ENCODE data around the gene FGFR3.

DNA sequence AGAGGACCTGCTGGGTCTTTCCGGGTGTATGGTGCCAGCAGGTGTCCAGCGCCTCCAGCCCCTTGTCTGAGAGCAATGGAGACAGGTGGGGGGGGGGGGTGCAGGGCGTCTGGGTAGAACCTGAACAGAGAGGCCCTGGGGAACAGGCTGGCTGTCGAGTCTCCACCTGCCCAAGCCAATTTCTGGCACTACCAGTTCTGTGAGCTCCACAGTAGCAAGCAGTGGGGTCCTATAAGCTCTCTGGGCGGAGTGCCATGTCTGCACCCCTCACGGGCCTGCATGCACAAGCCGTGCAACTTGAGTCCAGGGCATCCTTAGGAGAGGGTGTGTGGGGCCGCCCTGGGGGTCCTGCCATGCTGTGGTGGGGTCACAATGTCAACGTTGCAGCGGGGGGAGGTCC is 10.1 kb upstream of the FGFR3 start:
- TF ChIP-seq POLR2A (IDR thresholded peaks at IDR 0.05): no peak
- TF ChIP-seq, protein P1, sequence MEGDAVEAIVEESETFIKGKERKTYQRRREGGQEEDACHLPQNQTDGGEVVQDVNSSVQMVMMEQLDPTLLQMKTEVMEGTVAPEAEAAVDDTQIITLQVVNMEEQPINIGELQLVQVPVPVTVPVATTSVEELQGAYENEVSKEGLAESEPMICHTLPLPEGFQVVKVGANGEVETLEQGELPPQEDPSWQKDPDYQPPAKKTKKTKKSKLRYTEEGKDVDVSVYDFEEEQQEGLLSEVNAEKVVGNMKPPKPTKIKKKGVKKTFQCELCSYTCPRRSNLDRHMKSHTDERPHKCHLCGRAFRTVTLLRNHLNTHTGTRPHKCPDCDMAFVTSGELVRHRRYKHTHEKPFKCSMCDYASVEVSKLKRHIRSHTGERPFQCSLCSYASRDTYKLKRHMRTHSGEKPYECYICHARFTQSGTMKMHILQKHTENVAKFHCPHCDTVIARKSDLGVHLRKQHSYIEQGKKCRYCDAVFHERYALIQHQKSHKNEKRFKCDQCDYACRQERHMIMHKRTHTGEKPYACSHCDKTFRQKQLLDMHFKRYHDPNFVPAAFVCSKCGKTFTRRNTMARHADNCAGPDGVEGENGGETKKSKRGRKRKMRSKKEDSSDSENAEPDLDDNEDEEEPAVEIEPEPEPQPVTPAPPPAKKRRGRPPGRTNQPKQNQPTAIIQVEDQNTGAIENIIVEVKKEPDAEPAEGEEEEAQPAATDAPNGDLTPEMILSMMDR (IDR thresholded peaks at IDR 0.05): no peak
- TF ChIP-seq POLR2AphosphoS5 (IDR thresholded peaks at IDR 0.05): no peak
